ENCODE data around the gene KRT78. TPM values are rescaled to one million over a fixed set of nuclear protein-coding genes. Genes with fewer than 3 reads are reported as not detected.

KRT78 gene
- total RNA-seq, 3 donors from 2014 or later (not counting 1 experiment from before 2014, with no cell fraction given) = not detected

GRCh38 chr12:52832451-52832850 lies 16.3 kb downstream of the KRT78 start:
- no peaks in the 10 kb centered on the region for H3K27me3 ChIP-seq (ENCODE audit: control insufficient read depth, insufficient read depth, low read length)
- Mint-ChIP-seq H3K4me3 (no peak overlapping the region), H3K36me3 (no peaks in the 10 kb centered on the region), H3K27me3 (ENCODE audit: low read depth in 2 of 2) (peaks cover 0 to 2% of the 10 kb centered on the region in 2 donors), H3K27ac (peak overlapping the region in 1 of 2 donors; percentile 37), H3K4me1 (peaks cover 24 to 45% of the 10 kb centered on the region in 2 donors), H3K9me3 (no peaks in the 10 kb centered on the region)
- WGBS (ENCODE audit: insufficient coverage) = 78% methylated on average over 3 of the region's 3 CpGs
- no peaks in the 10 kb centered on the region for H3K36me3 ChIP-seq (ENCODE audit: control insufficient read depth, insufficient read depth, low read length)
- no peak for TF ChIP-seq CTCF (IDR thresholded peaks at IDR 0.05)
- ATAC-seq = no peak
- intact Hi-C loops (cut with micrococcal nuclease) = no loop called here
- H3K9me3 ChIP-seq (ENCODE audit: control insufficient read depth, insufficient read depth, low read length) = no peaks in the 10 kb centered on the region
- no peak overlapping the region for H3K4me3 ChIP-seq (ENCODE audit: low read length)
- no peak overlapping the region for H3K27ac ChIP-seq (ENCODE audit: low read length)
- peaks cover 23% of the 10 kb centered on the region for H3K4me1 ChIP-seq (ENCODE audit: control insufficient read depth, insufficient read depth, low read length)
- no peak for DNase-seq

GRCh38 chr12:52831251-52831650 lies 17.5 kb downstream of the KRT78 start:
- Histone ChIP-seq H3K27ac (ENCODE audit: low read length) (no peak overlapping the region), H3K9me3 (ENCODE audit: control insufficient read depth, insufficient read depth, low read length) (no peaks in the 10 kb centered on the region), H3K27me3 (ENCODE audit: control insufficient read depth, insufficient read depth, low read length) (no peaks in the 10 kb centered on the region), H3K4me1 (ENCODE audit: control insufficient read depth, insufficient read depth, low read length) (peaks cover 11% of the 10 kb centered on the region), H3K4me3 (ENCODE audit: low read length) (no peak overlapping the region), H3K36me3 (ENCODE audit: control insufficient read depth, insufficient read depth, low read length) (no peaks in the 10 kb centered on the region)
- no peak for TF ChIP-seq CTCF (IDR thresholded peaks at IDR 0.05)
- no peaks in the 10 kb centered on the region for H3K36me3 Mint-ChIP-seq
- no peak for ATAC-seq
- 94% methylated on average over 7 of the region's 7 CpGs for WGBS (ENCODE audit: insufficient coverage)
- H3K27me3 Mint-ChIP-seq (ENCODE audit: low read depth in 2 of 2) = peaks cover 0 to 5% of the 10 kb centered on the region in 2 donors
- no peak overlapping the region for H3K4me3 Mint-ChIP-seq
- intact Hi-C loops (cut with micrococcal nuclease) = no loop called here
- H3K9me3 Mint-ChIP-seq = no peaks in the 10 kb centered on the region
- no peak for DNase-seq
- H3K4me1 Mint-ChIP-seq = peaks cover 12 to 33% of the 10 kb centered on the region in 2 donors
- no peak overlapping the region for H3K27ac Mint-ChIP-seq

- 80% methylated on average over 6 of the region's 8 CpGs for WGBS (ENCODE audit: insufficient coverage)
- H3K36me3 ChIP-seq (ENCODE audit: control insufficient read depth, insufficient read depth, low read length) = no peaks in the 10 kb centered on the region
- H3K27me3 ChIP-seq (ENCODE audit: control insufficient read depth, insufficient read depth, low read length) = no peaks in the 10 kb centered on the region
- H3K9me3 ChIP-seq (ENCODE audit: control insufficient read depth, insufficient read depth, low read length) = no peaks in the 10 kb centered on the region
- intact Hi-C loops (cut with micrococcal nuclease) = no loop called here
- Mint-ChIP-seq H3K36me3 (no peaks in the 10 kb centered on the region), H3K27me3 (ENCODE audit: low read depth in 2 of 2) (peaks cover 0 to 5% of the 10 kb centered on the region in 2 donors), H3K27ac (no peak overlapping the region), H3K4me3 (no peak overlapping the region), H3K9me3 (no peaks in the 10 kb centered on the region), H3K4me1 (peaks cover under 1 to 23% of the 10 kb centered on the region in 2 donors)
- no peak overlapping the region for H3K4me3 ChIP-seq (ENCODE audit: low read length)
- peaks cover under 1% of the 10 kb centered on the region for H3K4me1 ChIP-seq (ENCODE audit: control insufficient read depth, insufficient read depth, low read length)
- no peak for DNase-seq
- ATAC-seq = no peak
- H3K27ac ChIP-seq (ENCODE audit: low read length) = no peak overlapping the region
- no peak for TF ChIP-seq CTCF (IDR thresholded peaks at IDR 0.05)
Measured at GRCh38 chr12:52829986-52830770, 18.6 kb downstream of the KRT78 start.

All from natural killer cell (primary cell).